PFSK-1 (cell line): Measurements from ENCODE around the gene RGPD8.

ENCODE experiments used
- FOXP2 ChIP-seq: optimal IDR thresholded peaks from 2 replicates; pipeline ENCODE3; 2011; ENCODE audit warnings: borderline replicate concordance, control low read depth, inconsistent platforms; ENCODE audit not compliant: insufficient read depth; ENCODE audit errors: extremely low read length, extremely low read depth
- POLR2AphosphoS5 ChIP-seq: IDR thresholded peaks from 2 replicates; pipeline ENCODE4 v1.6.1; 2012; ENCODE audit warnings: low read depth, mild to moderate bottlenecking, control low read depth, low read length, moderate library complexity
- SIN3A ChIP-seq: IDR thresholded peaks from 2 replicates; pipeline ENCODE4 v1.6.1; 2012; ENCODE audit warnings: mild to moderate bottlenecking, low read length, moderate library complexity, borderline replicate concordance; ENCODE audit not compliant: insufficient read depth
- TAF1 ChIP-seq: IDR thresholded peaks from 2 replicates; pipeline ENCODE4 v1.6.1; 2012; ENCODE audit warnings: low read length, control low read depth, borderline replicate concordance; ENCODE audit not compliant: insufficient read depth
- TF ChIP-seq, protein P1 (sequence below), 2 experiments: IDR thresholded peaks; 2 replicates each; pipeline versions ENCODE4 v1.6.1 to v1.8.0; 2011 to 2012; ENCODE audit warnings: low read depth in 2 of 2, low read length in 2 of 2, control low read depth in 1 of 2, inconsistent platforms in 1 of 2, mild to moderate bottlenecking in 1 of 2, moderate library complexity in 1 of 2; ENCODE audit not compliant: insufficient read depth in 1 of 2

Gene RGPD8

DNA sequence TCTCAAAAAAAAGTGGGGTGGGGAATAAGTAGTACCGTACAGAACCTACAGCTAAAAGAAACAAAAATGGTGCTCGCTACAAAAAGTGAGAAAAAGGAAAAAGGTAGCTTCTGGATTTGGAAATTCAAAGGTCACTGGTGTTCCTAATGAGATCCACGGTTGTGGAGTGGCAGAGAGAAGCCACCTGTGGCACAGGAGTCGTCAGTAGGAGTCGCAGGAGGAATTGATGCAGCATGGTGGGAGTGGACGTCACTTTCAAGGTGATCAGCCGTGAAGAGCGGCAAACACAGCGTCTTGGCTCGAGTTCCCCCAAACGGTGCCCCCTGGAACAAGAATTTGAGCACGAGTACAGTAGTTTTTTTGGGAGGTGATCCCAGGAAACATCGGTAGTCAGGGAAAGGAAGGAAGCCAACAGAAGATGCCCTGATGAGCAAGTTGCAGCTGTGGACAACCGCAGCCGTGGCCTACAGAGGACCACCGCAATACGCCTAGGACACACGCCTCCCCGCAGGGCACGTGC is 47.1 kb upstream of the RGPD8 start:
- TF ChIP-seq, protein P1, sequence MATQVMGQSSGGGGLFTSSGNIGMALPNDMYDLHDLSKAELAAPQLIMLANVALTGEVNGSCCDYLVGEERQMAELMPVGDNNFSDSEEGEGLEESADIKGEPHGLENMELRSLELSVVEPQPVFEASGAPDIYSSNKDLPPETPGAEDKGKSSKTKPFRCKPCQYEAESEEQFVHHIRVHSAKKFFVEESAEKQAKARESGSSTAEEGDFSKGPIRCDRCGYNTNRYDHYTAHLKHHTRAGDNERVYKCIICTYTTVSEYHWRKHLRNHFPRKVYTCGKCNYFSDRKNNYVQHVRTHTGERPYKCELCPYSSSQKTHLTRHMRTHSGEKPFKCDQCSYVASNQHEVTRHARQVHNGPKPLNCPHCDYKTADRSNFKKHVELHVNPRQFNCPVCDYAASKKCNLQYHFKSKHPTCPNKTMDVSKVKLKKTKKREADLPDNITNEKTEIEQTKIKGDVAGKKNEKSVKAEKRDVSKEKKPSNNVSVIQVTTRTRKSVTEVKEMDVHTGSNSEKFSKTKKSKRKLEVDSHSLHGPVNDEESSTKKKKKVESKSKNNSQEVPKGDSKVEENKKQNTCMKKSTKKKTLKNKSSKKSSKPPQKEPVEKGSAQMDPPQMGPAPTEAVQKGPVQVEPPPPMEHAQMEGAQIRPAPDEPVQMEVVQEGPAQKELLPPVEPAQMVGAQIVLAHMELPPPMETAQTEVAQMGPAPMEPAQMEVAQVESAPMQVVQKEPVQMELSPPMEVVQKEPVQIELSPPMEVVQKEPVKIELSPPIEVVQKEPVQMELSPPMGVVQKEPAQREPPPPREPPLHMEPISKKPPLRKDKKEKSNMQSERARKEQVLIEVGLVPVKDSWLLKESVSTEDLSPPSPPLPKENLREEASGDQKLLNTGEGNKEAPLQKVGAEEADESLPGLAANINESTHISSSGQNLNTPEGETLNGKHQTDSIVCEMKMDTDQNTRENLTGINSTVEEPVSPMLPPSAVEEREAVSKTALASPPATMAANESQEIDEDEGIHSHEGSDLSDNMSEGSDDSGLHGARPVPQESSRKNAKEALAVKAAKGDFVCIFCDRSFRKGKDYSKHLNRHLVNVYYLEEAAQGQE (IDR thresholded peaks at IDR 0.05; ENCODE audit: insufficient read depth in 1 of 2, low read depth in 2 of 2, low read length in 2 of 2), result no peak
- TF ChIP-seq SIN3A (no peak), FOXP2 (no peak), TAF1 (no peak), POLR2AphosphoS5 (no peak)

DNA sequence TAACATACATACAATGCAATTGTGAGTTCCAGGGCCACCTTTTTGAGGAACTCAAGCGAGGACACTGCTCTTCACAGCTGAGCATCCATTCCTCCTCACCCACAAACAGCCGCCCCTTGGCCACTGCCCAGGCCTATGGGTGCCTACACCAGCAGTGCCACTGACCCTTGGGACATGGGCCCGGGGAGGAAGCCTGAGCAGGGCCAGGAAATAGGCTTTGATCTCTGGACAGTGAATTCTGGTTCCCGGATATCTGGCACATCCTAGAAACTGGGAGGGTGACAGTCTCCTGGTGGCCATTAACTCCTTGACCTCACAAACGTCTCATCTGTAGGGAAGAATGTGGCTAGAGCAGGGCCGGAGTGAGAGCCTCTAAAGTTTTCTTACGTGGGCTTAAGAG is 43.0 kb upstream of the RGPD8 start:
- no peak for TF ChIP-seq TAF1
- no peak for TF ChIP-seq FOXP2
- no peak for TF ChIP-seq SIN3A
- TF ChIP-seq, protein P1 (IDR thresholded peaks at IDR 0.05; ENCODE audit: insufficient read depth in 1 of 2, low read depth in 2 of 2, low read length in 2 of 2), result no peak
- TF ChIP-seq POLR2AphosphoS5, result no peak

DNA sequence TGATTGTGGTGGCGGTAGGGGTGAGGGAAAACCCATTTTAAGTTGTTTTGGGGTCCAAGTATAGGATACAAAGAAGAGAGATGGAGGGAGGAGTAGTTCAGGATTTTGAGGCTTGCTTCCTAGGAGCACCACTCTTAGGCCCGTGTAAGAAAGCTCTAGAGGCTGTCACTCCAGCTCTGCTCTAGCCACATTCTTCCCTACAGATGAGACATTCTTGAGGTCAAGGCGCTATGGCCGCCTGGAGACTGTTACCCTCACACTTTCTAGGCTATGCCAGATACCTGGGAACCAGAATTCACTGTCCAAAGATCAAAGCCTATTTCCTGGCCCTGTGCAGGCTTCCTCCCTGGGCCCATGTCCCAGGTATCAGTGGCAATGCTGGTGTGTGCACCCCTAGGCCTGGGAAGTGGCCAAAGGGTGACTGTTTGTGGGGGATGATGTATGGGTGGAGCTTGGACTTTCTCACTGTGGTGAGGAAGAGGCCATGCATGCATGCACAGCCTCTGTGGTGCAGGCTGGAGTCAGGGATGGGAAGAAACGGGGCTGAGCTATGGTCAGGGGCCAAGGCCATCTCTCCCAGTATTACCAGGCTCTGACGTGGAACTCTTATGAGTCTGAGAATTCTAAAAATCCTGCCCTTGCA is 41.5 kb upstream of the RGPD8 start:
- TF ChIP-seq FOXP2 (no peak), POLR2AphosphoS5 (no peak), SIN3A (no peak), TAF1 (no peak)
- TF ChIP-seq, protein P1 (IDR thresholded peaks at IDR 0.05; ENCODE audit: insufficient read depth in 1 of 2, low read depth in 2 of 2, low read length in 2 of 2), result no peak

- TF ChIP-seq FOXP2 (no peak), POLR2AphosphoS5 (no peak)
Measured at GRCh38 chr2:112472547-112473263, 39.3 kb upstream of the RGPD8 start.

DNA sequence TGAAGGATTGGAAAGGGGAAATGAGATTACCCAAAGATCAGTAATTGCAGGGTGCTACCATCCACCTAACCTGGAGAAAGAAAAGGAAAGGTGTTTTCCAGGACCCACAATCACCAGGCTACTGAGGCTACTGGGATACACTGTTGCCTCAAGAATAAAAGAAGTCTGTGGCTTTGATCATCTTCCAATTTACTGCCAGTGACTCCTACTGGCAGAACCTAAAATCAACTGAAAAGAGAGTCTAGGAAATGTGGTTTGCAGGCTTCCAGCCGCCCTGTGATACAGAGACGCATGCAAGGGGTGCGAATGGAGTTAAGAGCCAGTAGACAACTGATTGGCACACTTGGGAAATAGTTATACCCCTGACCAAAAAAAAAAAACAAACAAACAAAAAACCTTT is 31.9 kb upstream of the RGPD8 start:
- TF ChIP-seq FOXP2 (no peak), TAF1 (no peak), SIN3A (no peak), POLR2AphosphoS5 (no peak)
- TF ChIP-seq, protein P1 (IDR thresholded peaks at IDR 0.05; ENCODE audit: insufficient read depth in 1 of 2, low read depth in 2 of 2, low read length in 2 of 2), result no peak
